Omental fat pad (tissue), 4 donors: ENCODE measurements around the gene TTC39B. TPM values are rescaled to one million over a fixed set of nuclear protein-coding genes. Genes with fewer than 3 reads are reported as not detected.
"Not testable (repeated sequence)": the region's sequence is repeated elsewhere in the genome, so short reads cannot be mapped to it uniquely, and the experiment has no call there.

Source experiments
- ATAC-seq: fragments of 150-250 bp; one replicate; pipeline ENCODE4 v1.9.1; 2016; ENCODE audit warnings: mild to moderate bottlenecking, moderate library complexity; ENCODE audit not compliant: low FRiP score
- DNase-seq: peaks from one replicate; pipeline ENCODE4 v3.0.0-alpha.2; 2019; ENCODE audit warnings: low spot score
- total RNA-seq, 4 donors: library from RNA; depleted of rRNA; stranded (reverse); fragments of >200 nt; gene quantifications; one replicate each; pipeline ENCODE4 v1.1.0, GENCODE V29; 2016
- TF ChIP-seq, protein P1 (sequence below), 3 donors: fragments of 450-650 bp; IDR thresholded peaks; one replicate each; pipeline ENCODE4 v1.5.1; 2016 to 2017; ENCODE audit warnings: antibody characterized with exemption in 3 of 3, mild to moderate bottlenecking in 3 of 3, moderate library complexity in 2 of 3

The TTC39B gene
- total RNA-seq, 4 donors from 2014 or later = 3.7 to 12.6 (median 5.3) TPM

GRCh38 chr9:15346837-15347236 is 39.8 kb upstream of the TTC39B start:
- no peak for ATAC-seq
- no peak for DNase-seq
- TF ChIP-seq, protein P1, sequence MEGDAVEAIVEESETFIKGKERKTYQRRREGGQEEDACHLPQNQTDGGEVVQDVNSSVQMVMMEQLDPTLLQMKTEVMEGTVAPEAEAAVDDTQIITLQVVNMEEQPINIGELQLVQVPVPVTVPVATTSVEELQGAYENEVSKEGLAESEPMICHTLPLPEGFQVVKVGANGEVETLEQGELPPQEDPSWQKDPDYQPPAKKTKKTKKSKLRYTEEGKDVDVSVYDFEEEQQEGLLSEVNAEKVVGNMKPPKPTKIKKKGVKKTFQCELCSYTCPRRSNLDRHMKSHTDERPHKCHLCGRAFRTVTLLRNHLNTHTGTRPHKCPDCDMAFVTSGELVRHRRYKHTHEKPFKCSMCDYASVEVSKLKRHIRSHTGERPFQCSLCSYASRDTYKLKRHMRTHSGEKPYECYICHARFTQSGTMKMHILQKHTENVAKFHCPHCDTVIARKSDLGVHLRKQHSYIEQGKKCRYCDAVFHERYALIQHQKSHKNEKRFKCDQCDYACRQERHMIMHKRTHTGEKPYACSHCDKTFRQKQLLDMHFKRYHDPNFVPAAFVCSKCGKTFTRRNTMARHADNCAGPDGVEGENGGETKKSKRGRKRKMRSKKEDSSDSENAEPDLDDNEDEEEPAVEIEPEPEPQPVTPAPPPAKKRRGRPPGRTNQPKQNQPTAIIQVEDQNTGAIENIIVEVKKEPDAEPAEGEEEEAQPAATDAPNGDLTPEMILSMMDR (IDR thresholded peaks at IDR 0.05) = no peak

DNA sequence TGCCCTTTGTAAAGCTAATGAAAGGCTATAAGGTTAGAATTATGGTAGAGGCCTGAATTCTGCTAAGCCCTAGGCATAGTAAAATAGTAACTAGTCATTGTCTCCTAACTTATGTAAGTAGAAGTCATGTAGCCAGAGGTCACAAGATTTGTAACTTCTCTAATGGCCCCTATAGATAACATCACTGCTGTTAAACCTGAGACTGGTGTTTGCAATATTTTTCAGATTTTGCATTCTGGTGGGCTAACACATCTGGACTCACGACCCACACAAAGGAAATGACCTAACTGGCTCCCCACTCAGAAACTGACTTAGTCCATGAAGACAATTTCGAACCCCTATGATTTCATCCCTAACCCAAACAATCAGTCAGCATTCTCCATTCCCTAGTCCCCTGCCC is 37.2 kb upstream of the TTC39B start:
- ATAC-seq (no peak), DNase-seq (no peak)
- TF ChIP-seq, protein P1 (IDR thresholded peaks at IDR 0.05) = no peak

DNA sequence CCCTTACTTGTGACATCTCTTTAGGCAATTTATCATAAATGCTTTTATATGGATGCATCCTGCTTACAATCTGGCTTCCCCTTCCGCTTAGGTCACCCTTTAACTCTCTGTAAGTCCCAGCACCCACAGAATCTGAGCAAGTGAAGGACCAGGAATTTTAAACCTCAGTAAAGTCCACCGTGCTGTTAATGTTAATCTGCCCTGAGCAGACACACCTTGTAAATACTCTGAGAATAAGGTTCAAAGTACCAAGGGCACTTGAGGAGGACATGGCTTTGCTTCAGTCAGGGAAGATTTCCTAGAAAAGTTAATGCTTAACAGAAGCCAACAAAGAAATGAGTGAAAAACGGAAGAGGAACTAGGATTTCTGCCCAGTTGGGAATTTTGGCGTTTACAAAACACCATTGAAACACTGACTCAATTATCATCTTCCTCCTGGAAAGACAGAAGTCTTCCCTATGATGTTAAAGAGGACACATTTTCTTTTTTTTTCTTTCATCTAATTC is 26.4 kb upstream of the TTC39B start:
- ATAC-seq (no peak), DNase-seq (no peak)
- TF ChIP-seq, protein P1 (IDR thresholded peaks at IDR 0.05) = no peak

DNA sequence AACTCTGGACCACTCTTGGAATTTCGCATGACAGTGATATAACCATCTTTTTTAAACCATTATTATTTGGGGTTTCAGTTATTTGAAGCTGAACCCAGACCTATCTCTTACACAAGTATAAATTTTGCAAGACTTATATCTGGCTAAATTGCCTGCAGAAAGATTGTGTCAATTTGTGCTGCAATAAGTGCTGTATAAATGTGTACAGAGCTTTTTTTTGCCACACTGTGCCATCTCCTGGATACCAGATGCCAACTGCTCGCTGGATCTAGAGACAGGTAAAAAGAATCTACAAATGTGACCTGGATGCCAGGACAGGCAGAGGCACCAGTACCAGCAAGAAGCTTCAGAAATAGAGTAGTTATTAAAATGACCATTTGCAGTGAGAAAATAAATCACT is 25.9 kb upstream of the TTC39B start:
- no peak for DNase-seq
- TF ChIP-seq, protein P1 (IDR thresholded peaks at IDR 0.05) = no peak
- ATAC-seq = no peak

DNA sequence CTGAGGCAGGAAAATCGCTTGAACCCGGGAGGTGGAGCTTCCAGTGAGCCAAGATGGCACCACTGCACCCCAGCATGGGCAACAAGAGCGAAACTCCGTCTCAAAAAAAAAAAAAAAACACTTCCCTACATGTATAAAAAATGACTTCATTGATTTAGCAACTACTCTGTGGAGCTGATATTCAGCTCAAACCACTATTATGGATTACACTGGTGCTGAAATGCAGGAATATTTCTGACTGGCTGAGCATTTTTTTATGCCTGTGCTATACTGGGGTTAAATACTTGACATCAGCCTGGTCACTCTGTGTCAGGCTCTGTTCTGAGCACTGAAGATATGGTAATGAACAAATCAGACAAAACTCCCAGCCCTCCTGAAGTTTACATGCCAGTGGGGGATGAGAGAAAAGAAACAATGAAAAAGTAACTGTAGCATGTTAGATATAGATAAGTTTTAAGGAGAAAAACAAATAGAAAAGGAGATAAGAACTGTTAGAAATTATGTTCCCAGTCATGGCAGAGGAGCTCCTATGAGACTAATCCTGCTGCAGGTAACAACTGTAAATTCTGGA is 22.6 kb upstream of the TTC39B start:
- no peak for DNase-seq
- TF ChIP-seq, protein P1 (IDR thresholded peaks at IDR 0.05) = no peak
- no peak for ATAC-seq

- ATAC-seq = no peak
- TF ChIP-seq, protein P1 (IDR thresholded peaks at IDR 0.05) = no peak
- no peak for DNase-seq
Measured at GRCh38 chr9:15328946-15329345, 21.9 kb upstream of the TTC39B start.

DNA sequence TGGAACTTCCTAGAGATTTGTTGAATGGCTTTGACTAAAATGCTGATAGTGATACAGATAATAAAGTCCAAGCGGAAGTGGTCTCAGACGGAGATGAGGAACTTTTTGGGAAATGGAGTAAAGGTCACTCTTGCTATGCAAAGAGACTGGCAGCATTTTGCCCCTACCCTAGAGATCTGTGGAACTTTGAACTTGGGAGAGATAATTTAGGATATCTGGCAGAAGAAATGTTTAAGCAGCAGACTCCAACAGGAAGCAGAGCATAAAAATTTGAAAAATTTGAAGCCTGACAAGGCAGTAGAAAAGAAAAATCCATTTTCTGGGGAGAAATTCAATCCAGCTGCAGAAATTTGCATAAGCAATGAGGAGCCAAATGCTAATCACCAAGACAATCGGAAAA is 15.7 kb upstream of the TTC39B start:
- not testable (repeated sequence) for ATAC-seq, DNase-seq

GRCh38 chr9:15319661-15320060 is 12.6 kb upstream of the TTC39B start:
- DNase-seq, ATAC-seq: not testable (repeated sequence)
